Loucy (cell line): ENCODE results near the gene PHACTR1.

Experiments
- H2AFZ ChIP-seq: fragments of 200-600 bp; sonication (generic); 2 replicates; pipeline ENCODE4 v1.6.0; 2016; ENCODE audit warnings: antibody characterized with exemption, mild to moderate bottlenecking, low read length, moderate library complexity
- H3F3A ChIP-seq: fragments of 200-600 bp; 2 replicates; pipeline ENCODE4 v1.6.0; 2016; ENCODE audit warnings: antibody characterized with exemption, low read depth, mild to moderate bottlenecking
- H3K27me3 ChIP-seq: fragments of 200-600 bp; sonication (generic); 2 replicates; pipeline ENCODE4 v1.6.1; 2014; ENCODE audit warnings: low read length, mild to moderate bottlenecking; ENCODE audit not compliant: insufficient read depth, poor library complexity, severe bottlenecking
- H3K36me3 ChIP-seq: fragments of 200-600 bp; sonication (generic); 2 replicates; pipeline ENCODE4 v1.6.1; 2016; ENCODE audit warnings: low read length; ENCODE audit not compliant: insufficient read depth
- H3K4me1 ChIP-seq: fragments of 200-600 bp; sonication (generic); 2 replicates; pipeline ENCODE4 v1.5.1; 2014; ENCODE audit warnings: low read length, mild to moderate bottlenecking; ENCODE audit not compliant: insufficient read depth, poor library complexity, severe bottlenecking
- H3K4me2 ChIP-seq: fragments of 200-600 bp; sonication (generic); 2 replicates; pipeline ENCODE4 v1.6.0; 2014; ENCODE audit warnings: antibody characterized with exemption, low read length, low read depth, mild to moderate bottlenecking; ENCODE audit not compliant: poor library complexity, severe bottlenecking
- H3K4me3 ChIP-seq: fragments of 200-600 bp; sonication (generic); 2 replicates; pipeline ENCODE4 v1.5.1; 2014; ENCODE audit warnings: low read length, mild to moderate bottlenecking, mixed read lengths; ENCODE audit not compliant: poor library complexity, severe bottlenecking
- H3K79me2 ChIP-seq: fragments of 200-600 bp; sonication (generic); 2 replicates; pipeline ENCODE4 v1.6.1; 2014; ENCODE audit warnings: low read length; ENCODE audit not compliant: insufficient read depth
- H3K9ac ChIP-seq: fragments of 200-600 bp; sonication (generic); 2 replicates; pipeline ENCODE4 v1.6.0; 2014; ENCODE audit warnings: mild to moderate bottlenecking, low read depth, low read length, moderate library complexity; ENCODE audit not compliant: poor library complexity, severe bottlenecking
- H3K9me2 ChIP-seq: fragments of 200-600 bp; sonication (generic); replicated peaks from 2 replicates; pipeline ENCODE4 v1.6.1; 2016; ENCODE audit warnings: low read depth, low read length, mixed read lengths
- H3K9me3 ChIP-seq: fragments of 200-600 bp; sonication (generic); 2 replicates; pipeline ENCODE4 v1.6.1; 2014; ENCODE audit warnings: mild to moderate bottlenecking, antibody characterized with exemption, low read length, low read depth; ENCODE audit not compliant: insufficient read depth
- H4K20me1 ChIP-seq: fragments of 200-600 bp; sonication (generic); 2 replicates; pipeline ENCODE4 v1.6.0; 2014; ENCODE audit warnings: antibody characterized with exemption, low read length, mild to moderate bottlenecking; ENCODE audit not compliant: insufficient read depth, poor library complexity, severe bottlenecking
- CTCF ChIP-seq: fragments of 200-600 bp; sonication (generic); conservative IDR thresholded peaks from 2 replicates; pipeline ENCODE4 v1.5.1; 2014; ENCODE audit warnings: mild to moderate bottlenecking, antibody characterized with exemption, low read length
- EZH2phosphoT487 ChIP-seq: fragments of 200-600 bp; IDR thresholded peaks from 2 replicates; pipeline ENCODE4 v1.6.1; 2018; ENCODE audit warnings: antibody characterized with exemption, mild to moderate bottlenecking, moderate library complexity, borderline replicate concordance

PHACTR1 gene

GRCh38 chr6:12886961-12887775 is 170.6 kb downstream of the PHACTR1 start:
- Histone ChIP-seq H3F3A (no peaks in the 10 kb centered on the region), H3K4me2 (no peak overlapping the region), H3K27me3 (no peaks in the 10 kb centered on the region), H4K20me1 (no peaks in the 10 kb centered on the region), H3K79me2 (no peaks in the 10 kb centered on the region), H3K9me3 (no peaks in the 10 kb centered on the region; the same call in 1 of the 2 replicates), H2AFZ (no peak overlapping the region), H3K9ac (no peak overlapping the region), H3K4me3 (no peak overlapping the region), H3K4me1 (no peaks in the 10 kb centered on the region), H3K36me3 (no peaks in the 10 kb centered on the region), H3K9me2 (no peaks in the 10 kb centered on the region)
- no peak for TF ChIP-seq CTCF
- no peak for TF ChIP-seq EZH2phosphoT487

- Histone ChIP-seq H3K9me3 (no peaks in the 10 kb centered on the region; the same call in 1 of the 2 replicates), H3K36me3 (no peaks in the 10 kb centered on the region), H3K4me3 (no peak overlapping the region), H4K20me1 (no peaks in the 10 kb centered on the region), H2AFZ (no peak overlapping the region), H3K79me2 (no peaks in the 10 kb centered on the region), H3K4me2 (no peak overlapping the region), H3K27me3 (no peaks in the 10 kb centered on the region), H3K4me1 (no peaks in the 10 kb centered on the region), H3K9me2 (no peaks in the 10 kb centered on the region), H3K9ac (no peak overlapping the region), H3F3A (no peaks in the 10 kb centered on the region)
- no peak for TF ChIP-seq EZH2phosphoT487
- TF ChIP-seq CTCF = peak; percentile 80
Measured at GRCh38 chr6:12890171-12890790, 173.7 kb downstream of the PHACTR1 start.

DNA sequence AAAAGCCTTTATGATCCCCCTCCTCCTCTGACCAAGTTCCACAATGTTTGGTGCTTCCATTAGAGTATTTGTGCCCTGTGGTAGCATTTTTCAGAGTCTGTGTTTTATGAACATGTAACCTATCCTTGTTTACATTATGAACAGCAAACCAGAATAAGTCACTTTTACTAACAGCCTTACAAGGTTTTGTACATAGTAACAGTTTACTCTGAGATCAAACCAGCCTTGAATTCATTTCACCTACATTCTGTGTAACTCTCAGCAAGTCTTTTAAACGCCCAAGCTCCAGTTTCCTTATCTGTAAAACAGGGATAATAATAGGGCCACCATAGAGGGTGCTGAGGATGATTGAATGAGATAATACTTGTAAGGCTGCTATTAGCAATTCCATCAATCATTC is 175.0 kb downstream of the PHACTR1 start:
- H3K9ac ChIP-seq = no peak overlapping the region
- H4K20me1 ChIP-seq = no peaks in the 10 kb centered on the region
- H3K4me1 ChIP-seq = no peaks in the 10 kb centered on the region
- H3K9me3 ChIP-seq = no peaks in the 10 kb centered on the region; the same call in 1 of the 2 replicates
- no peak overlapping the region for H3K4me3 ChIP-seq
- no peaks in the 10 kb centered on the region for H3K27me3 ChIP-seq
- no peak overlapping the region for H3K4me2 ChIP-seq
- no peak overlapping the region for H2AFZ ChIP-seq
- H3K9me2 ChIP-seq = no peaks in the 10 kb centered on the region
- no peaks in the 10 kb centered on the region for H3K79me2 ChIP-seq
- no peak for TF ChIP-seq CTCF
- no peak for TF ChIP-seq EZH2phosphoT487
- H3F3A ChIP-seq = no peaks in the 10 kb centered on the region
- no peaks in the 10 kb centered on the region for H3K36me3 ChIP-seq
